Measurements from ENCODE around the gene DGKK. TPM values are rescaled to one million over a fixed set of nuclear protein-coding genes. Genes with fewer than 3 reads are reported as not detected.
A peak's percentile ranks its signal among the peaks of the same experiment; 100 is the strongest.

DGKK gene
- total RNA-seq, 1 donor from 2014 or later, result 0.21 TPM

DNA sequence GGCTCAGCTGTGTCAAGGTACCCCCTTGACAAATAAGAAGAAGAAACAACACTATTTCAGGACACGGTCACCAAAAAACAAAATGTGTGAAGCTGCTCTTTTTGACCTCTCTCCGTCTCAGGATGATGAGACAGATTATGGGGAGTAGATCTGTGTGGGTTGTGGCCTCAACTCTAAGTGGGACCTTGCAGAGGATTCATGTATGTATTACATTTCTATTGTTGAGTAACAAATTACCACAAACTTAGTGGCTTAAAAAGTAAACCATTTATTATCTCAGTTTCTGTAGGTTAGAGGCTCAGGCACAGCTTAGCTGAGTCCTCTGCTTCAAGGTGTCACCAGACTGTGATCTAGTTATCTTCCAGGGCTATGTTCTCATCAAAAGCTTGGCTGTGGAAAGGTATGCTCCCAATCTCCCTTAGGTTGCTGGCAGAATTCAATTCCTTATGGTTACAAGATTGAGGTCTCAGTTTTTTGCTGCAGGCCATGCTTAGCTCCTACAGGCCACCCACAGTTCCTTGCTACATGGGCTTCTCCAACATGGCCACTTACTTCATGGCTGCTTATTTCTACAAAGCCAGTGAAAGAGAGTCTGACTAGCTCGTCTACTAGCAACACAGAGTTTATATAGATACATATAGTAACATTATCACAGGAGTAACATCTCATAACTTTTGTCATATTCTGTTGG lies 28.1 kb downstream of the DGKK start:
- no peaks in the 10 kb centered on the region for H4K20me1 ChIP-seq (ENCODE audit: low read depth)
- H2AFZ ChIP-seq (replicated peaks), result no peak overlapping the region
- no peaks in the 10 kb centered on the region for H3K27me3 Mint-ChIP-seq (ENCODE audit: insufficient read depth, low read depth)
- no peaks in the 10 kb centered on the region for H3K27me3 ChIP-seq
- H3K4me3 Mint-ChIP-seq, result no peak overlapping the region
- no peak overlapping the region for H3K27ac ChIP-seq
- no peaks in the 10 kb centered on the region for H3K9me3 ChIP-seq (ENCODE audit: low read depth)
- no peak overlapping the region for H3K4me3 ChIP-seq
- H3K4me1 Mint-ChIP-seq, result no peaks in the 10 kb centered on the region
- no peak overlapping the region for H3K4me2 ChIP-seq
- no peaks in the 10 kb centered on the region for H3K9me3 Mint-ChIP-seq
- no peaks in the 10 kb centered on the region for H3K4me1 ChIP-seq
- H3K79me2 ChIP-seq (ENCODE audit: low read depth), result no peaks in the 10 kb centered on the region
- H3K27ac Mint-ChIP-seq, result no peak overlapping the region
- no peaks in the 10 kb centered on the region for H3F3A ChIP-seq (ENCODE audit: low read depth)
- H3K36me3 Mint-ChIP-seq, result no peaks in the 10 kb centered on the region
- H3K9ac ChIP-seq, result no peak overlapping the region
- no peaks in the 10 kb centered on the region for H3K36me3 ChIP-seq
- TF ChIP-seq, protein P1, sequence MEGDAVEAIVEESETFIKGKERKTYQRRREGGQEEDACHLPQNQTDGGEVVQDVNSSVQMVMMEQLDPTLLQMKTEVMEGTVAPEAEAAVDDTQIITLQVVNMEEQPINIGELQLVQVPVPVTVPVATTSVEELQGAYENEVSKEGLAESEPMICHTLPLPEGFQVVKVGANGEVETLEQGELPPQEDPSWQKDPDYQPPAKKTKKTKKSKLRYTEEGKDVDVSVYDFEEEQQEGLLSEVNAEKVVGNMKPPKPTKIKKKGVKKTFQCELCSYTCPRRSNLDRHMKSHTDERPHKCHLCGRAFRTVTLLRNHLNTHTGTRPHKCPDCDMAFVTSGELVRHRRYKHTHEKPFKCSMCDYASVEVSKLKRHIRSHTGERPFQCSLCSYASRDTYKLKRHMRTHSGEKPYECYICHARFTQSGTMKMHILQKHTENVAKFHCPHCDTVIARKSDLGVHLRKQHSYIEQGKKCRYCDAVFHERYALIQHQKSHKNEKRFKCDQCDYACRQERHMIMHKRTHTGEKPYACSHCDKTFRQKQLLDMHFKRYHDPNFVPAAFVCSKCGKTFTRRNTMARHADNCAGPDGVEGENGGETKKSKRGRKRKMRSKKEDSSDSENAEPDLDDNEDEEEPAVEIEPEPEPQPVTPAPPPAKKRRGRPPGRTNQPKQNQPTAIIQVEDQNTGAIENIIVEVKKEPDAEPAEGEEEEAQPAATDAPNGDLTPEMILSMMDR (IDR thresholded peaks at IDR 0.05), result no peak
- no peak for TF ChIP-seq EZH2phosphoT487 (IDR thresholded peaks at IDR 0.05)
- TF ChIP-seq EZH2 (IDR thresholded peaks at IDR 0.05), result no peak
- DNase-seq (ENCODE audit: low spot score), result no peak

DNA sequence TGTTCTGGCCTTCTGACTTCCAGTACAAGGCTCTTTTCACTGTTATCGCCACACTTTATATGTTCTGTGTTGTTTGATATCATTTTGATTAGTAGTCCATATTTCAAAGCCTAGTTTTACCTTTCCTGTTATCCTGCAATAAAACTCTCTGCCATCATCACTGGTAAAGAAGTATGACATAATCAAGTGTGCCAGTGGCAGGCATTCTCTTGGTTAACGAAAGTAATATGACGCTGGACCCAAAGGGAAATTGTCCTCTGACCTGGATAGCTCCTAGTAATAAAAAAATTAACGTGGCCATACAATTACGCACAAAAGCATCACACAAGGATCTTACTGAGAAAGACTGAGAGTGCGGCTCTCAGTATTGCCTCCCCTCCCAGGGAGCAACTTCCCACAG lies 33.8 kb downstream of the DGKK start:
- no peaks in the 10 kb centered on the region for H3K27me3 ChIP-seq
- H3K4me3 Mint-ChIP-seq, result no peak overlapping the region
- no peak overlapping the region for H3K27ac ChIP-seq
- DNase-seq (ENCODE audit: low spot score), result no peak
- no peaks in the 10 kb centered on the region for H3K79me2 ChIP-seq (ENCODE audit: low read depth)
- no peaks in the 10 kb centered on the region for H3K9me3 Mint-ChIP-seq
- no peak overlapping the region for H3K9ac ChIP-seq
- peaks cover 12% of the 10 kb centered on the region for H3K4me1 ChIP-seq
- H3K4me3 ChIP-seq, result no peak overlapping the region
- H3K36me3 Mint-ChIP-seq, result no peaks in the 10 kb centered on the region
- TF ChIP-seq EZH2phosphoT487 (IDR thresholded peaks at IDR 0.05) (no peak), EZH2 (IDR thresholded peaks at IDR 0.05) (no peak)
- TF ChIP-seq, protein P1 (IDR thresholded peaks at IDR 0.05), result no peak
- H3K27ac Mint-ChIP-seq, result no peak overlapping the region
- no peak overlapping the region for H2AFZ ChIP-seq (replicated peaks)
- H3K9me3 ChIP-seq (ENCODE audit: low read depth), result no peaks in the 10 kb centered on the region
- no peaks in the 10 kb centered on the region for H3K36me3 ChIP-seq
- peaks cover under 1% of the 10 kb centered on the region for H3K27me3 Mint-ChIP-seq (ENCODE audit: insufficient read depth, low read depth)
- H3K4me2 ChIP-seq, result no peak overlapping the region
- H3K4me1 Mint-ChIP-seq, result peaks cover 4% of the 10 kb centered on the region
- H3F3A ChIP-seq (ENCODE audit: low read depth), result no peaks in the 10 kb centered on the region
- no peaks in the 10 kb centered on the region for H4K20me1 ChIP-seq (ENCODE audit: low read depth)

DNA sequence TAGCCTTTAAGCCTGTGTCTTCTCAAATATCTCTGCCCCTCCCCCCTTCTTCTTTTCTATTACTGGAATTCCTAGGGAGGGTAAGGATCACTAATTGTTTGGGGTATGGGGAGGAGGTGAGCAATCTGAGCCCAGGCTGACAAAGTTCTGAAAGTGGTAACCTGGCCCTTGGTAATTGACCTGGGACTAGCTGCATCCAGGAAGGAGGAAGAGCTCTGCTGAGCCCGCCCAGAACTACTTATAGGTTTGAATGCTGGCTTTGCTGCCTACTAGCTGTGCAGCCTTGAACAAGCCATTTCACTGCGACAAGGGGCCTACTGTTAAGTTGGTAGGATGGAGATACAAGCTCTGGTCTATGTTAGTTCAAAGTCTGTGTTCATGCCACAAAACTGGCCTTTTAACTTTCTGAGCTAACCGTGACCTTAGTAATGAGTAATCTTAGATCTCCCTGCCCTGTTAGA lies 37.8 kb downstream of the DGKK start:
- Histone ChIP-seq H4K20me1 (ENCODE audit: low read depth) (no peaks in the 10 kb centered on the region), H3K27ac (no peak overlapping the region), H3K4me3 (no peak overlapping the region), H3K4me1 (peaks cover 25% of the 10 kb centered on the region), H3F3A (ENCODE audit: low read depth) (no peaks in the 10 kb centered on the region), H2AFZ (replicated peaks) (no peak overlapping the region), H3K36me3 (no peaks in the 10 kb centered on the region), H3K4me2 (peak overlapping the region; percentile 51), H3K9ac (no peak overlapping the region), H3K27me3 (no peaks in the 10 kb centered on the region), H3K9me3 (ENCODE audit: low read depth) (no peaks in the 10 kb centered on the region), H3K79me2 (ENCODE audit: low read depth) (no peaks in the 10 kb centered on the region)
- Mint-ChIP-seq H3K9me3 (no peaks in the 10 kb centered on the region), H3K36me3 (no peaks in the 10 kb centered on the region), H3K4me1 (peaks cover 4% of the 10 kb centered on the region), H3K27me3 (ENCODE audit: insufficient read depth, low read depth) (peaks cover 3% of the 10 kb centered on the region), H3K27ac (no peak overlapping the region), H3K4me3 (no peak overlapping the region)
- DNase-seq (ENCODE audit: low spot score), result peak; percentile 67
- TF ChIP-seq EZH2phosphoT487 (IDR thresholded peaks at IDR 0.05) (no peak), EZH2 (IDR thresholded peaks at IDR 0.05) (no peak)
- TF ChIP-seq, protein P1 (IDR thresholded peaks at IDR 0.05), result no peak

Data from neural progenitor cell (in vitro differentiated cells).